Ammon's horn (tissue), 1 donor: ENCODE data around the gene DICER1.

Source experiments
- DNase-seq: peaks from one replicate; pipeline ENCODE4 v3.0.0-alpha.2; 2016; ENCODE audit warnings: low spot score

The DICER1 gene

GRCh38 chr14:95056476-95056875 lies 100.9 kb downstream of the DICER1 start:
- no peak for DNase-seq

GRCh38 chr14:95055318-95055717 lies 102.0 kb downstream of the DICER1 start:
- no peak for DNase-seq

- DNase-seq = no peak
Observed at GRCh38 chr14:95054346-95055280, 102.7 kb downstream of the DICER1 start.

GRCh38 chr14:95052016-95052585 lies 105.2 kb downstream of the DICER1 start:
- no peak for DNase-seq

- DNase-seq = no peak
Observed at GRCh38 chr14:95049952-95050351, 107.4 kb downstream of the DICER1 start.

GRCh38 chr14:95048771-95049312 lies 108.5 kb downstream of the DICER1 start:
- no peak for DNase-seq

GRCh38 chr14:95047754-95048153 lies 109.6 kb downstream of the DICER1 start:
- no peak for DNase-seq

GRCh38 chr14:95046711-95047681 lies 110.3 kb downstream of the DICER1 start:
- DNase-seq = no peak

GRCh38 chr14:95045836-95046430 lies 111.4 kb downstream of the DICER1 start:
- DNase-seq = no peak

- DNase-seq = no peak
Observed at GRCh38 chr14:95045106-95045701, 112.1 kb downstream of the DICER1 start.

GRCh38 chr14:95044463-95045105 lies 112.7 kb downstream of the DICER1 start:
- no peak for DNase-seq

GRCh38 chr14:95043732-95044462 lies 113.4 kb downstream of the DICER1 start:
- no peak for DNase-seq

GRCh38 chr14:95043314-95043713 lies 114.0 kb downstream of the DICER1 start:
- no peak for DNase-seq

GRCh38 chr14:95041477-95042020 lies 115.8 kb downstream of the DICER1 start:
- no peak for DNase-seq

- DNase-seq = no peak
Observed at GRCh38 chr14:95040708-95041476, 116.4 kb downstream of the DICER1 start.

GRCh38 chr14:95039993-95040348 lies 117.4 kb downstream of the DICER1 start:
- no peak for DNase-seq

- DNase-seq = no peak
Observed at GRCh38 chr14:95039259-95039992, 117.9 kb downstream of the DICER1 start.
